Stimulated activated CD4-positive, alpha-beta T cell treated with anti-CD3 and anti-CD28 coated beads, Interleukin-12 subunit alpha, Interleukin-12 subunit beta, amount 100 ng/mL, for 24 hours (primary cell): ENCODE results near the gene CSAD.

Experiments
- DNase-seq, 2 experiments: peaks; one replicate each; pipeline ENCODE4 v3.0.0-alpha.2; 2020; ENCODE audit warnings: low read depth in 2 of 2

CSAD gene, protein sequence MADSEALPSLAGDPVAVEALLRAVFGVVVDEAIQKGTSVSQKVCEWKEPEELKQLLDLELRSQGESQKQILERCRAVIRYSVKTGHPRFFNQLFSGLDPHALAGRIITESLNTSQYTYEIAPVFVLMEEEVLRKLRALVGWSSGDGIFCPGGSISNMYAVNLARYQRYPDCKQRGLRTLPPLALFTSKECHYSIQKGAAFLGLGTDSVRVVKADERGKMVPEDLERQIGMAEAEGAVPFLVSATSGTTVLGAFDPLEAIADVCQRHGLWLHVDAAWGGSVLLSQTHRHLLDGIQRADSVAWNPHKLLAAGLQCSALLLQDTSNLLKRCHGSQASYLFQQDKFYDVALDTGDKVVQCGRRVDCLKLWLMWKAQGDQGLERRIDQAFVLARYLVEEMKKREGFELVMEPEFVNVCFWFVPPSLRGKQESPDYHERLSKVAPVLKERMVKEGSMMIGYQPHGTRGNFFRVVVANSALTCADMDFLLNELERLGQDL

DNA sequence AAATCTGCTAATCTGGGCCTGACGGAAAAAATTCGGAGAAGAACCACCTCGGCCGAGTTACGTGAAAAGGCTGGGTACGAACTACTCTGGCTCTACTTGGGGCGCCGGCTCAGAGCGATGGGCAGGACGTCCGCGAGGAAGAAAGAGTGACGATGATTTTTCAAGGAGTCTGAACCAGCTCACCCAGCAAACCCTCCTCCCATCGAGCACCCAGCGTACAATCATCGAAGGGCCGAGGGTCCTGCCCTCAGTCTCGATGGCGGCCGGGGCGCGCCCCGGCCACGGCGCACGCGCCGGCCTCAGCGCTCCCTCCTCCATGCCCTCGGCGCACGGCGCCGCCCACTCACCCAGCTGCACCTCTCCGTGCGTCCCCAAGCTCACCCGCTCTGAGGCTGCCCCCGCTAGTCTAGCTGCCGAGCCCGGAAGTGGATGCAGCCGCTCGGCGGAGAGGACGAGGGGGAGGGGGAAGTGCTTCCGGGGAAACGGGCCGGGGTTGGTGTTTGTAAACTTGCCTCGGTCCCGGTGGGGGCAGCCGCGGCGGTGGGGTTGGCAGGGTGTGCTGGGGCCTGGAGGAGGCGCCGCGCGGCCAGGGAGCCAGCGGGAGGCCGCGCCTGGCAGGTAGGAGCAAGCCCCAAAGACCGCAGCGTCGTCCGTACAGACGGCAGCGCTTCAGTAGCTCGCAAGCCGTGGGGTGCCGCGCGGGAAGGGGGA lies at the start of gene CSAD, which contains the start of gene ZNF740:
Gene CSAD (minus strand): TSS at position 706 of the 711 bp plus-strand sequence. CDS start 7,455 bp downstream, outside the sequence.
Gene ZNF740 (plus strand): TSS at position 503 of the 711 bp plus-strand sequence. CDS start 1,262 bp downstream, outside the sequence.
- DNase-seq, result peak; percentile 95 to 96

DNA sequence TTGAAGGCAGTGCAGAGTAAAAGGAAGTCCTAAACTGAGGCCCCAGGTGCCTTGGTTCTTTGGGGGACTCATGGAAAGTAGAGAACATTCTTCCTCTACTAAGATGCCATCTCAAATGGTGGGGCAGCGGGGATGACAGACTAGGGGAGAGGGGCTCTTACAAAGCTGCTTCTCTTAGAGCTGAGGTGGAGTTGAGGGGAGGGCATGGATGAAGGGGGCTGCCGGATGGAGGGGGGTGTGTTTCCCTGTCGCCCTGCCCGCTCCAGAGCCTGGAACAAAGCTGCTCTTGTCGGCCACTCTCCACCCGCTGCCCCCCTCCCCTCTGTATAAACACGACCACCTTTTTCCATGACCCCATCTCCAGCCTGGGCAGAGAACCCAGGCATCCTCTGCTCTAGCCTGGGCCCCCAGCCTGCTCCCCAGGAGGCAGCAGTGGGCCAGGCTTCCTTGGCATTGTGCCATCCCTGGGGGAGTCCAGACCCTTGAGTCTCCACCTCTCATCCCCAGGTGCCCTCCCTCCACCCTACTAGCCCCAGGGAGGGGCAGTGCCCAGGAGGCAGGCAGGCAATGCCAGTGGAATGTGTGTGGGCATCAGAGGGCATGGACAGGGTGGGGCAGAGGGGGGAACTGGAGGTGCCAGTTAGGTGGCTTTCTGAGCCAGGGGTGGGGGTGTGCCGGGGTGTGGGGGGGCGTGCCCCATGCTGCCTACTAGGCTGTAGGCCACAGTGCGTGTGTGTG lies 49.6 kb upstream of the CSAD start:
- DNase-seq, result no peak

DNA sequence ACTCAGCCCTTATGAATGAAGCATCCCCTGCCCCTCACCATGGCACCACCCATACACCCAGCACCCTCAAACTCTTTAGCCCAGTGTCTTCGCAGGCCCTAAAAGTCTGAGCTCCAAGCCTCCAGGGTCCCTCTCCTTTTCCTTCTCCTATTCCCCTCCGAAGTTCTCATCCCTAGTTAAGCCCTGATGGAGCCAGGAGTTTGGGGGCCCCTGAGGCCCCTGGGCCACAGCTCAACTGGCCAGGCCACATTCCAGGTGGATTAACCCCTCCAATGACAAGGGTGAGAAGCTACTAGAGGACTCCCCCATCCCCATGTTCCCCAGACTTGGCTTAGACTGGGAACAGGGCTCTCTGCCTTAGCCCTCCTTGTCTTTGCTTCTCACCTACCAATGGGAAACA lies 48.7 kb upstream of the CSAD start:
- no peak for DNase-seq

DNA sequence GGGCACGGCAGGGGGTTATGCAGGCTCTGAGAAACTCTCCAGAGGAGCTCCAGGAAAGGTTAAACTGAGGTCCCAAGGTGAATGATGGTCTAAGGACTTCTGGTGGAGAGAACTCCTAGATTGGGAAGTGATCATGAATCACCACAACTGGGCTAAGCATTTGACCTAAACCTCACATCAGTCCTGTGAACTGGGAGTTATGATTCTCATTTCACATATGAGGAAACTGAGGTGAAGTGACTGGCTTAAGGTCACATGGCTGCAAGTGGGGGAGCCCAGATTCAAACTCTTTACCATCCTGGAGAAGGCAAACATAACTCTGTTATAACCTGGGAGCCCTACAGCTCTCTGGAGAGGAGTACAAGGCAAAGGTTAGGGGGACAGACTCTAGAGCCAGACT lies 47.1 kb upstream of the CSAD start:
- DNase-seq, result no peak

DNA sequence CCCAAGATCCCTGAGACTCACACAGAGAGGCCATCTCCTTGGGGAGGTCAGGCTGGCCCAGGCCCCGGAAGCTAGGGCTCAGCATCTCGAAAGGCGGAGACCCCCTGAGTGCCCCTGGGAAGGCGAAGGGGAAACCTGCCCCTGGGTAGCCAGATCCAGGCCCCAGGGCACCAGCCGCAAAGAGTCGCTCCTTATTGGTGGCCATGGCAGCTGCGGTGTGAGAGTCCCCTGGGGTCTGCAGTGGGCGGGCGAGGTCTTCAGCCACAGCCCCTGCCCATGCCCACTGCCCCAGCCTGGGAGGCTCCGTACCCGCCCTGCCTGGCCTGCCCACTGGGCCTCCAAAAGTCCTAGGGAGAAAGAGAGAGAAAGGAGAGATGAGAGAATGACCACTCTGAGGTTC lies 46.6 kb upstream of the CSAD start:
- no peak for DNase-seq

DNA sequence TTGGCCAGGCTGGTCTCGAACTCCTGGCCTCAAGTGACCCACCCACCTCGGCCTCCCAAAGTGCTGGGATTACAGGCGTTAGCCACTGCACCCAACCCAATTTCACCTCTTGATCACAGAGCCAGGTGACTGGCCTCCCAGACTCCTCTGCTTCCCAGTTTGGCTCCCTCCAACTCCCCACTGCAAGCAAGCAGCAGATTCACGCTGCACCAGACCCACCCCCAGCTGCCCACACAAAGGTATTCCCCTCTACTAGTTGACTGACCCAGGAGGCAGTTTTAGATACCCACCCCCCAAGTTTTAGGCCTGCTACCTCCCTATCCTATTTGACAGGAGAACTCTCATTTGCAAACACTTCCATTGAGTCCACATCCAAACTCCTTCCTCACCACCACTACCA lies 46.1 kb upstream of the CSAD start:
- no peak for DNase-seq

DNA sequence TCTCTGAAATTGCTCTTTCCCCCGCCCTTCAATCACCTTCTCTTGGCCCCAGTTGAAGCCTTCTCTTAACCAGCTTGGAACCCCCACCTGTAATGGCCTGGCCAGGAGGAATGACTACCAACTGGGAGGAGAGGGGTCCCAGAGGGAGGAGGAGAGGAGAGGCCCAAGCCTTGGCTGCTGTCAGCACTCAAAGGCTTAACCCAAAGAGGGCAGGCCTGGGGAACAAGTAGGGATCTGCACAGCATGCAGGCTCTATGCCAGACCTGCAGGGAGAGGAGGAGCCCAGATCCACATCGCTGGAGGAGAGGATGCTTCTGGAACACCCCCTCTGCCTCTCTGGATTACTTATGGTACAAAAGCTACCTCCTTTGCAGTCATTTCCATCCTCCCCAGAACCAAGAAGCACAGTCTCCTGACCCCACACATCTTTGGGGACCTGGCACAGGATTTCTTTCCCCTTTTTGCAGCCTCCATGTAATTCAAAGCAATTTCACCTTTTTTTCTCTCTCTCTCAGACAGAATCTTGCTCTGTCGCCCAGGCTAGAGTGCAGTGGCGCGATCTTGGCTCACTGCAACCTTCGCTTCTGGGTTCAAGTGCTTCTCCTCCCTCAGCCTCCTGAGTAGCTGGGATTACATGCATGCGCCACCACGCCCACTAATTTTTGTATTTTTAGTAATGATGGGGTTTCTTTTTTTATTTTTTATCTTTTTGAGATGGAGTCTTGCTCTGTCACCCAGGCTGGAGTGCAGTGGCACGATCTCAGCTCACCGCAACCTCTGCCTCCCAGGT lies 45.1 kb upstream of the CSAD start:
- DNase-seq, result no peak

DNA sequence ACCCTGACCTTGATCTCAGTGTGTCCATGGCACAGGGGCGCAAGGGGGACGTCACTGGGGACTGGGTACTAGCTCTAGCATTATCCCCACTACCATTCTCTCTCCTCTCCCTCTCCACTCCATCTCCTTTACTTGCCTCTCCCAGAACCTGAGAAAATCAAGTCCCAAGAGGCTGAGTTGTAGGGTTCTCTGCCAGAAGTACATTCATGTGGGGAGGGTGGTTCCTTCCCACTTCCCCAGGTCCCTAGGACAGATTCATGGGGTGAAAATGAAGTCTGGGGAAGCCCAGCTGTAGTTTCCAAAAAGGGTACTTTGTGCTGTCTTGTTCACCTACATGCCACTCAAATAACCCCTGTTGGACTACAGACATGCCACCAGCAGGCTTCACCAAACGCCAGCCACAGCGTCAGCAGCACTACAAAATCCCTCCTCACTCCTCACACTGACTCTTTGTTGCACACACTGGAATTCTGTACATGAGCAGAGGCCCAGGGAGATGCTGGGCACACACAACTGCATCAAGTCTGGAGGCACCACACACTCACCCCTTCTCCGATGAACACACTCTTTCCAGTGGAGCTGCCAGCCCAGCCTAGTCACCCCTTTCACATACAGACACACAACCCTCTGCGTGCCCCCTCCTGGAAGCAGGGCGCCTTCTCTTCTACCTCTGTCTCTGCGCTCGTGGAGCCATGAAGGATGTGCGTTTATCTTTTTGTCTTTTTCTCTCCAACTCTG lies 44.3 kb upstream of the CSAD start:
- DNase-seq, result no peak

DNA sequence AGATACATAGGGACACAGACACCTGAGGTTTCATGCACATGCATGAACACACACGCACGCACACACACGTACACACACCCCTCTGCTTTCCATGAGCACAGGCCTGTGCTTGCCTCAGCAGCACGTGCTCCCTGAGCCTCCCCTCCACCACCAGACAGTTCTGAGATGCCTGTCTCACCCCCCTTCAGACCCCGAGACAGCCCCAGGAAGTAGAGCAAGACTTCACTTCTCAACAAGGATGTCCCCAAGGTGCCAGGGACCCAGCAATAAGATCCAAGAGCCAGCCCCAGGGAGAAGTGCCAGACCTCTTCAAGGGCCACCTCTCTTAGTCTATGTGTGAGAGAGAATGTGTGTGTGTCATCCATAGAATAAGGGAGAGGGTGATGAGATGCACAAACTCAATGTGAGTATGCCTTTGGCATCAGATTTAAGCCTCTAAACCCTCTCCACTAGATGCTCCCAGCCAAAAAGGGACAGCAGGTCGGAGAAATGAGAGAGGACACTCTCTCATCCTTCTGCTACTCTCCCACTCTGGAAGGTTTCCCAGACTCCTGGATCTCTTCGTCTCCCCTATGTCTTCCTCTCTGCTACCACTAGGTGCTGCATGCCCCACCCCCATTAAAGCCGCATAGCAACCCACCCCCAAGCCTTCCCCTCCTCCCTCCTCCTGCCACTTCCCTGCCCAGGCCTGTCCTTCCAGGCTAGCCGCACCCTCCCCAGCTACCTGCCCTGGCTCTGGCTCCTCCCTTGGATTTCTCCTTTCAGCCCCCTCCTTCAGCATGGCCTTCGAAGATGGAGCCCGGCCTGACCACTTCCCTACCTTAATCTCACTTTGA lies 43.6 kb upstream of the CSAD start:
- no peak for DNase-seq

DNA sequence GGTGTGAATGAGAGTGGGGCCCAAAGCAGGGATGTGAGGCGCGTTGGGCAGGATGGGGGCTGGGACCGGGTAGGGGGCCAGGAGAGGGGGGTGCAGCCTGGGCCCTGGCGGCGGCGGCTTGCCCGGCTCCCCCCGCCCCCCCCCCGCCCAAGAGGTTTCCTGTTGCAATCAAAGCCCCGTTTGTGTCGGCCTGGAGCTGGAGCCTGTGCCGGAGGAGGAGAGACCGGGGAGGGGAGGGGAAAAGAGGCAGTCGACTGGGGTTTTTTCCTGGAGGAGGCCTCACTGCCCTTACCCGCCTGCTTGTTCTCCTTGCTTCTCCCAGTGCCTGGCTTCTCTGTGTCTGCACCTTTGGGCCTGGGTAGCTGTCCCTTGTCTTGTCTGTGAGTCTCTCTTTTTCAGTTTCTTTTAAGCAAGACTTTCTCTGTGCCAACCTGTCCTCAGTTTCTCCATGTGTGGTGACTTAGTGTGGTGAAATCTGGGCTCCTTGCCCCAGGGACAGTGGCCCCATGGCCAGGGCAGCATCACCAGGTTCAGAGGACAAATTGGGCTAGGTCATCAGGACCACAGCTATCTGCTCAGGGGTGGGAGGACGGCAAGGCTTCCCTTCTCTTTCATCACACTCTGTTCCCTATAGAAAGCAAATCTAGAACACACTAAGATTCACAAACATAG lies 42.8 kb upstream of the CSAD start:
- no peak for DNase-seq

DNA sequence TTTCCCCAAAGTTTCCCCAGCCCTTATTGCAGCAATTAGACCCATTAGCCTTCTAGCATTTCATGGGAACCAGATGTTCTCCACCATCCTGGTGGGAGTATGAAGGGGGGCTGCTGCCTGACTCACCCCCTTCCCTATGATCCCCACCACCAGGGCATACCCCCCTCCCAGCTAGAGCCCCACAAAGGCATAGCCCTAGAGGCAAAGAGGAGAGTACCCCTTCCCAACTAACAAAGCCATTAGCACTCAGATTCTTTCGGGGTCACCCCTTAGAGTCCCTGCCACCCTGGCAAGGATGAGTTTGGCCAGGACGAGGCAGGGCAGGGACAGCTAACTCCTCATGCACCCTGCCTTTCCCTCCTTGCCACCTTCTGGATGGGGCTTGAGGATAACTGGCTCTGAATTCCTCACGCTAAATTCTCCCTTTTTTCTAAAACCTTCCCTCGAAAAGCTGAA lies 42.1 kb upstream of the CSAD start:
- no peak for DNase-seq

DNA sequence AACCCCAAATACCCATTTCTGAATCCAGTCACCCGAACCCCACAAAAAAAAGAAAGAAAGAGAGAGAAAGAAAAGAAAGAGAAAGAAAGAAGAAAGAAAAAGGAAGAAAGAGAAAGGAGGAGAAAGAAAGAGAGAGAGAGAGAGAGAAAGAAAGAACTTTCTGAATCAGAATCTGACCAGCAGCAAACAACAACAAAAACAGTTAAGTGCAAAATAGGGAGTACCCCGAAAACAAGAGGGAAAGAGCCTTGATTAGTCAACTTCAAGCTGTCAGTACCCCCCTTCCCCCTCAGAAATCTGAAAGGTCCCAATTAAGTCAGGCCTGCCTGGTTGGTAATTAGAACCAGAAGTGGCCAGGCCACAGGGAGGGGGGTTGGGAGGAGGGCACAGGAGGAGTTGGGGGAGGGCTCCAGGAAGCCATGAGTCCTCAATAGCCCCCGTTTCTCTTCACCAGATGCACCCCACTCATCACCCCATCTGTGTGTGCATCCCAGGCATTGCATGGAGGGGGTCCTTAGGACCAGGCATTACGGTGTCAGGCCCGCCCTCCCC lies 41.5 kb upstream of the CSAD start:
- no peak for DNase-seq

DNA sequence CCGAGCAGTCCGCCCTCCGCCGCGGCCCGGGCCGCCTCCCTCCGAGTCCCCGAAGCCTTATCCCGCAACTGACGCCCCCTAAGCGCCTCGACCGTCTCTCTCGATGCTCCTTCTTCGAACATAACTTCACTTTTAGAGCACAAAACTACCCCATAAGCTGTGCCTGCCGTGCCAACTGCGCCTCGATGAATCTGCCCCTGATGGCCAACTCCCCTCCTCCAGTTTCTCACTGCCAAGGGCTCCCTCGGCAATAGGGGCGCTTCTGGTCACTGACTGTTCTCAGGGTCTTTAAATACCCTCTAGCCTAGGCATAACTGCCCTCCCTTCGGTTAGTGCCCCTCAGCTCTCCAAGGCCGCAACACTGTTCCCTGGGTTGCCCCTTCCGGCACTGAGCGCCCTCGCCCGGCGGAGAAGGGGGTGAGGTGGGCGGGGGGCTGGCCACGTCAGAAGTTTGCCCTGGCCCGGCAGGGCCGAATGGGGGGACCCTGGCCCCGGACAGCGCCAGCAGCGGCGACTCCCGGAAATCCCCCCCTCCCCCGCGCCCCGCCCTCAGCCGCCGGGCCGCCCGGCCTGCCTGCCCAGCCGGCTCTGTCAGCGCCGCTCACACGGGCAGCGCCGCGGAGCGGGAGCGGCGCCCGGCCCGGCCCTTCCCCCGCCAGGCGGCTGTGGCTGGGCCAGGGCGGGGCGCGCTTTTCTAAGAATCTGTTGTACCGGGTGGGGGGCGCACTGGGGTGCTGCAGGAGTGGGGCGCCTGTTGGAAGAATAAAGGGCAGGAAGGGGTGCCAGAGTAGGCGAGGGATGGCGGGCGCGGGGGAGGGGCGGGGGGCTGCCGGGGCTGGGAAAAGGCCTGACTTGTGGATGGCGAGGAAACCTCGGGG lies 40.7 kb upstream of the CSAD start:
- DNase-seq, result no peak

DNA sequence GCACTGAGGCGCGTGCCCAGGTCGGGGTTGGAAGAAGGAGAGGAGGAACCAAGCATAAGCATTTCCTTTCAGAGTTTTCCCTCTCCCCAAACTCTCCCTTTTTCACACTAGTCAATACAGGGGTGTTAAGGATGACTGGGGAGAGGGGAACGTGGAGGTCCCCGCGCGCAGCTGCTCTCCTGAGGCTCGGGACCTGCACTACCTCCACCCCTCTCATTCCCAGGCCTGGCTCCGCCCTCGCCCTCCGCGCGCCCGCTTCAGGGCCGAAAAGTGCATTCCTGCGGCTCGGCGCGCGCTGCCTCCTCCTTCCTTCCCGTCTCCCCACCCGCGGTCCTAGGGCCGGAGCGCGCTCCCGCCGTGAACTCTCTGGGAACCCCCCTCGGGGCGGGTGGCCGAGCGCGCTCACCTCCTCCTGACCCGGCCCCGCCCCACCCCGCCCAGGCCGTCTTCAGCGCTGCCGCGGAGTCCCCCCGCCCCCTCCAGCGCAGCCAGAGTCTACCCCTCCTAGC lies 40.0 kb upstream of the CSAD start:
- DNase-seq, result peak; percentile 58 to 75

DNA sequence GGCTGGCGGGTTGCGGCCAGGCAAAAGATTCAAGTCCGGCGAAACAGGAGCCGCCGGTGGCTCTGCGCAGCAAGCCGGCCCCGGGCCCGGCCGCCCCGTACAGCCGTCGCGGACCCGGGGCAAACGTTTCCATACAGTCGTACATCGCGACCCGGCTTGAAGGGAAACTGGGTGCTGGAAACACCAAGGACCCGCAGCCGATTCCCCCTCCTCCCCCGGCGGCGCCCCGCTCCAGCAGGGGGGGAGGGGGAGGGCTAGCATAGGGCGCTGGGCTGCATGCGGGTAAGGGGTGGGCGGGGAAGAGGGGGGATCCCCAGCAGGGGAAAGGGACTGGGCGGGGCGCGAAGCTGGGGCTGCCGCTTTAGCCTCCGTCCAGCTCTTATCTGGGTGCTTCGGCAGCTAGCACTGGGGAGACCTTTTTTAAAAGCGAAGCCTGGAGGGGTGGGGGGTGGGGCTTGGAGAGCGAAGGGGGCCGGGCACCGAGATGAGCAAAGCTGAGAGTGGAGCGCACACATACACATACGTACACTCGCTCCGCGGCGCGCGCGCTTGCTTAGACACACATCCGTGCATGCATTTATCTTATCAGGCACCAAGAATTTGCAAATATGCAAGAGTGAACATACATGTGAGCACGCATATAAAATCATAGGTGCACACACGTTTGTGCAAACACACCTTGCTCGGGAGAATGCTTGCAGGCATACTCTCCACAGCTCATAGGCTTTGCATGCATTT lies 39.4 kb upstream of the CSAD start:
- DNase-seq, result peak; percentile 58 to 65

DNA sequence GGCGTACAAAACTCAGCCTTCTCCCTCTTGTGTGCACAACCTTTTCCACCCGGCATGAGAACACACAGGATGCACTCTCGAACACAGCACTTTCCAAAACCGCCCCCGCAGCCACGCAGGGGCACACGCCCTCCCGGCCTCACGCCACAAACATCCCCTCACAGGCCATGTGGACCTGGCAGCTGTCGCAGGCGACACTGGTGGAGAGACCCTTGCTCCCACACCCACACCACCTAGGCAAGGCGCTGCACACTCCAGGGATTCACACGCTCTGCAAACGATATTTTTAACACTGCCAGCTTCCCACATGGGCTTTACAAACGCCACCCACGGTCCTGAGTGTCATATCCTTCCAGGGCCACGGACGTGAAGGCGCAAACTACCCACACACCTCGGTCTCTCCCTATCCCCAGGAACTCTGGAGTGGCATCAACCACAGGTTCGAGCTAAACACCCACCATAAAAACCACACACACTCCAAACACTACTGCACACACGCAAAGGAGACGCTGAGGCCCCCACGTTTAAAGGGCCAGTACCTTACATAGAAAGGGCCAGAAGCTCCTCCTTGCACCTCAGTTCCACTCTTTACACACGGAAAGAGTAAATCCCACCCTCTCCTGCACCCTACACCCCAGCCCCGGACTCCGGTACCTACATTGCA lies 38.7 kb upstream of the CSAD start:
- DNase-seq, result peak; percentile 57 to 68
